Activated T-helper 1 cell treated with Interleukin-2 at 50 U/mL for 16 hours (primary cell): ENCODE data around the gene PDK3.

ENCODE experiments used
- DNase-seq: peaks from one replicate; pipeline ENCODE4 v3.0.0-alpha.2; 2020; ENCODE audit warnings: low read depth

PDK3 gene

DNA sequence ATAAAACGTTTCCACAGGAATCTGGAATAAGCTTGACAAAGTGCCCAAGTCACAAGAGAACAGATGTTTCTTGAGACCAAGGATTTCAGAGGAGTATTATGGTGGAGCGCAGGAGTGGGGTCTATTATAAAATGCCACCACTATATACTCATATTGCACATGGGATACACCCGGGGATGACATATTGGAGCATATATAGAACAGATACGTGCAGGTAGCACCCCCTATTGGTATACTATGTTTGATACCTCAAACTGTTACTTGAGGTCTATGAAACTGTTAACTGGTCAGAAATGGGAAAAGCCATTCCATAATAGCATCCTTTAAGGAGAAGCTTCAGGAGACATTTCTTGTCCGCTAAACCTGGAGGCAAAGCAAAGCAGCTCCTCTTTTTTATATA lies 96.0 kb downstream of the PDK3 start:
- DNase-seq = no peak

- no peak for DNase-seq
Measured at GRCh38 chrX:24563291-24564010, 98.4 kb downstream of the PDK3 start.

- DNase-seq = no peak
Measured at GRCh38 chrX:24566240-24566639, 101.2 kb downstream of the PDK3 start.

DNA sequence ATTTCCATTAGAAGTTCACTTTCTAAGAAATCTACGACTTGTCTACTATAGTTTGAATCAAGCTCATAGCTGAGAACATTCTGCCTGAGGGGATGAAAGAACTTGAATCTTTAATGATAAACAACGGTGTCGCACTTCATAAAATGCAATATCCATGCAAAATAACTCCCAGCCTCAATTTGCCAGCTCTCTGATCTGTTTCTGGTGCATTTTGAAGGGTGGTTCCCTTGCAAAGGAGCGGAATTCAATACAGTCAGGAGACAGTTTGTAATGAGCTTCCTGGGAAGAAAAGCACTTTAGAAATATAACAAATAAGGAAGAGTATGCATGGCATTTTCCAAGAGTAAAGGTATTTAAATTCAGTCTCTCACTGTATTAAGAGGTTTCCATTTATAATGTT lies 102.1 kb downstream of the PDK3 start:
- no peak for DNase-seq

DNA sequence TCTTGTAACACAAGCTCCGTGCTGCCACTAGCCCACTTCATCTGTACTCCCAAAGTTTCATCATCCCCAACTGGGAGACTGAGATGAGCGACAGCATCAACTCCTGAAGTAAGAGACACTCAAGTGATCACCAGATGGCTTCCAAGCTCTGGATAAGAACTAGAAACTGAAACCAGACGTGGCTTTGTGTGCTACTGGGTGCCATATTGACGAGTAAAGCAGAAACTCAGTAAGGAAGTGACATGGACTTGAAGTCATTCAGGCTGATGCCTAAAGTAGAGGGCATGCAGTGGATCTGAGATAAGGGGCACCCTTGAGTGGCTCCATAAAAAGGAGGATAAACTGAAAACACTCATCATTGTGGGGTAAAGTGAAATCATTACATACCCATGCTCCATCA lies 109.7 kb downstream of the PDK3 start:
- DNase-seq = no peak

DNA sequence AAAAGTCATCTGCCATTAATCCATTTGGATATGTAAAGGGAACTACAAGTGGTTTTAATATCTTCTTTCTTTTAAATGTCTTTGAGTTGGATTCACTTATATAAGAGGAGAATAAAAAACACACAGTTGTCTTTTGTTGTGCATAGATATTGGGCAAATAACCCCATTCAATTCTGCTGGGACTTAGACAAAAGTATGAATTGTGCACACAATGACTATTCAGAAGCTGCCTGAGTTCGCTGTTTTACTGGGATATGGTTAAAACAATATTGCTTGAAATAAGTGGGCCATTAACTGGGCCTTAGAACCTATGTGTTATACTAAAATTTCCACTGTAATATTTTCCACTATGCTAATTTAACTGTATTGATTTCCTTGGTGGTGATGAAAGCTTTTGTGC lies 110.4 kb downstream of the PDK3 start:
- DNase-seq = no peak

- no peak for DNase-seq
Measured at GRCh38 chrX:24577091-24577490, 112.0 kb downstream of the PDK3 start.
